WTC11 (cell line): ENCODE results near the gene PRPF6. TPM values are rescaled to one million over a fixed set of nuclear protein-coding genes. Genes with fewer than 3 reads are reported as not detected.

Source experiments
- ATAC-seq: fragments of 200-7000 bp; cut with Tn5 transposase; 2 replicates; pipeline ENCODE4 v1.10.0; 2021; ENCODE audit warnings: mild to moderate bottlenecking, moderate library complexity
- CTCF ChIA-PET: fragments of 300-600 bp; sonication (Branson Sonifier 250); formaldehyde crosslinking; loops from one replicate; lab custom pipeline; 2021; ENCODE audit warnings: antibody characterized with exemption; lab: Charles Lee
- POLR2A ChIA-PET: fragments of 350-600 bp; sonication (Branson Sonifier 250); formaldehyde crosslinking; loops from one replicate; lab custom pipeline; 2021; ENCODE audit warnings: antibody characterized with exemption; lab: Charles Lee
- DNase-seq: peaks from one replicate; pipeline ENCODE4 v3.0.0; 2021; ENCODE audit warnings: low spot score
- H3K27ac Mint-ChIP-seq: 2 replicates; pipeline ENCODE4 v1.8.0; 2021; ENCODE audit warnings: mixed read lengths
- H3K27me3 Mint-ChIP-seq: 2 replicates; pipeline ENCODE4 v1.8.0; 2021; ENCODE audit warnings: low read depth, mild to moderate bottlenecking, moderate library complexity, mixed read lengths
- H3K36me3 Mint-ChIP-seq: 2 replicates; pipeline ENCODE4 v1.8.0; 2021; ENCODE audit warnings: mixed read lengths
- H3K4me1 Mint-ChIP-seq: 2 replicates; pipeline ENCODE4 v1.8.0; 2022; ENCODE audit warnings: mixed read lengths
- H3K4me3 Mint-ChIP-seq: 2 replicates; pipeline ENCODE4 v1.8.0; 2021; ENCODE audit warnings: mild to moderate bottlenecking, moderate library complexity, mixed read lengths
- H3K9me3 Mint-ChIP-seq: 2 replicates; pipeline ENCODE4 v1.8.0; 2021; ENCODE audit warnings: mixed read lengths
- EMX1 ChIP-seq: fragments of 250-450 bp; sonication (Bioruptor Pico); IDR thresholded peaks from 2 replicates; pipeline ENCODE4 v1.8.0; 2021; ENCODE audit warnings: mild to moderate bottlenecking
- ESRRA ChIP-seq: sonication (generic); formaldehyde crosslinking; IDR thresholded peaks from 2 replicates; pipeline ENCODE4 v1.8.1; 2022; ENCODE audit warnings: mild to moderate bottlenecking, missing genetic modification reagents, borderline replicate concordance
- FOXJ3 ChIP-seq: sonication (generic); formaldehyde crosslinking; IDR thresholded peaks from 2 replicates; pipeline ENCODE4 v1.9.0; 2021; ENCODE audit warnings: missing genetic modification reagents, mild to moderate bottlenecking, borderline replicate concordance
- GRHL2 ChIP-seq: fragments of 250-450 bp; sonication (Bioruptor Pico); IDR thresholded peaks from 2 replicates; pipeline ENCODE4 v1.8.0; 2022; ENCODE audit warnings: mild to moderate bottlenecking, moderate library complexity; ENCODE audit not compliant: insufficient replicate concordance, severe bottlenecking
- HMGA2 ChIP-seq: fragments of 250-450 bp; sonication (Bioruptor Pico); IDR thresholded peaks from 2 replicates; pipeline ENCODE4 v1.4.0; 2021; ENCODE audit warnings: mild to moderate bottlenecking, moderate library complexity
- JUN ChIP-seq: sonication (generic); formaldehyde crosslinking; IDR thresholded peaks from 2 replicates; pipeline ENCODE4 v1.8.0; 2023; ENCODE audit warnings: mild to moderate bottlenecking, missing genetic modification reagents
- KAT7 ChIP-seq: sonication (generic); formaldehyde crosslinking; IDR thresholded peaks from 2 replicates; pipeline ENCODE4 v1.8.1; 2023; ENCODE audit warnings: missing genetic modification reagents, mild to moderate bottlenecking, borderline replicate concordance
- SMAD3 ChIP-seq: sonication (generic); formaldehyde crosslinking; IDR thresholded peaks from 2 replicates; pipeline ENCODE4 v1.8.0; 2022; ENCODE audit warnings: missing genetic modification reagents, mild to moderate bottlenecking, borderline replicate concordance
- SOX15 ChIP-seq: fragments of 250-450 bp; sonication (Bioruptor Pico); IDR thresholded peaks from 2 replicates; pipeline ENCODE4 v1.9.0; 2021; ENCODE audit warnings: mild to moderate bottlenecking
- TEAD4 ChIP-seq: sonication (generic); formaldehyde crosslinking; IDR thresholded peaks from 2 replicates; pipeline ENCODE4 v1.8.0; 2022; ENCODE audit warnings: mild to moderate bottlenecking, missing genetic modification reagents
- ZNF219 ChIP-seq: sonication (generic); formaldehyde crosslinking; IDR thresholded peaks from 2 replicates; pipeline ENCODE4 v1.8.0; 2023; ENCODE audit warnings: missing genetic modification reagents, mild to moderate bottlenecking, borderline replicate concordance
- ZNF396 ChIP-seq: fragments of 250-450 bp; sonication (Bioruptor Pico); IDR thresholded peaks from 2 replicates; pipeline ENCODE4 v1.8.0; 2021; ENCODE audit warnings: mild to moderate bottlenecking, moderate library complexity, borderline replicate concordance
- ZNF423 ChIP-seq: fragments of 250-450 bp; sonication (Bioruptor Pico); IDR thresholded peaks from 2 replicates; pipeline ENCODE4 v2.1.2; 2022; ENCODE audit warnings: mild to moderate bottlenecking, moderate library complexity
- total RNA-seq: library from RNA; stranded (reverse); gene quantifications from 3 replicates; pipeline ENCODE4 v1.2.3, GENCODE V29; 2021
- TF ChIP-seq, protein P1 (sequence below): sonication (generic); formaldehyde crosslinking; IDR thresholded peaks from 2 replicates; pipeline ENCODE4 v1.8.1; 2023; ENCODE audit warnings: mild to moderate bottlenecking, missing genetic modification reagents, borderline replicate concordance
- TF ChIP-seq, protein P2 (sequence below): sonication (generic); formaldehyde crosslinking; IDR thresholded peaks from 2 replicates; pipeline ENCODE4 v1.8.0; 2022; ENCODE audit warnings: mild to moderate bottlenecking, missing genetic modification reagents
- TF ChIP-seq, protein P3 (sequence below): sonication (generic); formaldehyde crosslinking; IDR thresholded peaks from 2 replicates; pipeline ENCODE4 v1.8.1; 2023; ENCODE audit warnings: mild to moderate bottlenecking, missing genetic modification reagents, moderate library complexity
- TF ChIP-seq, protein P4 (sequence below): sonication (generic); formaldehyde crosslinking; conservative IDR thresholded peaks from 2 replicates; pipeline ENCODE4 v1.8.1; 2023; ENCODE audit warnings: mild to moderate bottlenecking, low read depth, missing genetic modification reagents, moderate library complexity
- TF ChIP-seq, protein P5 (sequence below): fragments of 200-600 bp; IDR thresholded peaks from 2 replicates; pipeline ENCODE4 v1.8.0; 2022; ENCODE audit warnings: antibody characterized with exemption
- TF ChIP-seq, protein P6 (sequence below): sonication (generic); formaldehyde crosslinking; IDR thresholded peaks from 2 replicates; pipeline ENCODE4 v1.8.1; 2022; ENCODE audit warnings: mild to moderate bottlenecking, moderate library complexity, missing genetic modification reagents
- TF ChIP-seq, protein P7 (sequence below): fragments of 250-450 bp; sonication (Bioruptor Pico); IDR thresholded peaks from 2 replicates; pipeline ENCODE4 v1.9.0; 2021; ENCODE audit warnings: mild to moderate bottlenecking
- TF ChIP-seq, protein P8 (sequence below): sonication (generic); formaldehyde crosslinking; IDR thresholded peaks from 2 replicates; pipeline ENCODE4 v1.8.0; 2022; ENCODE audit warnings: mild to moderate bottlenecking, missing genetic modification reagents

Gene PRPF6
- total RNA-seq, 1 experiment from 2014 or later, result 79.4 TPM

DNA sequence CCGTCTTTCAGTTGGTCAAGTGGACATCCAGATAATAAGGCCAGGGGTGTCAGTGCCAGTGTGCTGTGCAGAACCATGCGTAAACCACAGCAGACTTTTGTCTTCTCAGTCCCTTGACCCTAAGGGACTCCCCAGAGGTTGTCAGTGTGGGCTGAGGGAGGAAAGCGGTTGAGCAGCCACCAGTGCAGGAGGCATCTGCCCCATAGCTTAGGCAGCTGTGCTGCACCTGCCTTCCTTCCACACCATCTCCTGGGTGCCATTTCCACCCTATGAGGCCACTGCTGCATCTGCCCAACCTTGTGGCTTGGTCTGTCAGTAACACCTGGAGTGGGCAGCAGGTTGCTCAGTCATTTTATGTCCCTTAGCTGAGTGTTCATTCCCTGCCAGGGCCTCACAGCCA, 26.0 kb downstream of the PRPF6 start (continued):
- TF ChIP-seq TEAD4 (CRISPR knock-in tag) (no peak), ZNF423 (CRISPR knock-in tag) (no peak), GRHL2 (CRISPR knock-in tag) (no peak), EMX1 (CRISPR knock-in tag) (no peak), JUN (CRISPR knock-in tag) (no peak), KAT7 (CRISPR knock-in tag) (no peak)
- TF ChIP-seq, protein P1, sequence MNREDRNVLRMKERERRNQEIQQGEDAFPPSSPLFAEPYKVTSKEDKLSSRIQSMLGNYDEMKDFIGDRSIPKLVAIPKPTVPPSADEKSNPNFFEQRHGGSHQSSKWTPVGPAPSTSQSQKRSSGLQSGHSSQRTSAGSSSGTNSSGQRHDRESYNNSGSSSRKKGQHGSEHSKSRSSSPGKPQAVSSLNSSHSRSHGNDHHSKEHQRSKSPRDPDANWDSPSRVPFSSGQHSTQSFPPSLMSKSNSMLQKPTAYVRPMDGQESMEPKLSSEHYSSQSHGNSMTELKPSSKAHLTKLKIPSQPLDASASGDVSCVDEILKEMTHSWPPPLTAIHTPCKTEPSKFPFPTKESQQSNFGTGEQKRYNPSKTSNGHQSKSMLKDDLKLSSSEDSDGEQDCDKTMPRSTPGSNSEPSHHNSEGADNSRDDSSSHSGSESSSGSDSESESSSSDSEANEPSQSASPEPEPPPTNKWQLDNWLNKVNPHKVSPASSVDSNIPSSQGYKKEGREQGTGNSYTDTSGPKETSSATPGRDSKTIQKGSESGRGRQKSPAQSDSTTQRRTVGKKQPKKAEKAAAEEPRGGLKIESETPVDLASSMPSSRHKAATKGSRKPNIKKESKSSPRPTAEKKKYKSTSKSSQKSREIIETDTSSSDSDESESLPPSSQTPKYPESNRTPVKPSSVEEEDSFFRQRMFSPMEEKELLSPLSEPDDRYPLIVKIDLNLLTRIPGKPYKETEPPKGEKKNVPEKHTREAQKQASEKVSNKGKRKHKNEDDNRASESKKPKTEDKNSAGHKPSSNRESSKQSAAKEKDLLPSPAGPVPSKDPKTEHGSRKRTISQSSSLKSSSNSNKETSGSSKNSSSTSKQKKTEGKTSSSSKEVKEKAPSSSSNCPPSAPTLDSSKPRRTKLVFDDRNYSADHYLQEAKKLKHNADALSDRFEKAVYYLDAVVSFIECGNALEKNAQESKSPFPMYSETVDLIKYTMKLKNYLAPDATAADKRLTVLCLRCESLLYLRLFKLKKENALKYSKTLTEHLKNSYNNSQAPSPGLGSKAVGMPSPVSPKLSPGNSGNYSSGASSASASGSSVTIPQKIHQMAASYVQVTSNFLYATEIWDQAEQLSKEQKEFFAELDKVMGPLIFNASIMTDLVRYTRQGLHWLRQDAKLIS (CRISPR knock-in tag), result no peak
- TF ChIP-seq, protein P2, sequence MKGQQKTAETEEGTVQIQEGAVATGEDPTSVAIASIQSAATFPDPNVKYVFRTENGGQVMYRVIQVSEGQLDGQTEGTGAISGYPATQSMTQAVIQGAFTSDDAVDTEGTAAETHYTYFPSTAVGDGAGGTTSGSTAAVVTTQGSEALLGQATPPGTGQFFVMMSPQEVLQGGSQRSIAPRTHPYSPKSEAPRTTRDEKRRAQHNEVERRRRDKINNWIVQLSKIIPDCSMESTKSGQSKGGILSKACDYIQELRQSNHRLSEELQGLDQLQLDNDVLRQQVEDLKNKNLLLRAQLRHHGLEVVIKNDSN, result no peak
- TF ChIP-seq, protein P3, sequence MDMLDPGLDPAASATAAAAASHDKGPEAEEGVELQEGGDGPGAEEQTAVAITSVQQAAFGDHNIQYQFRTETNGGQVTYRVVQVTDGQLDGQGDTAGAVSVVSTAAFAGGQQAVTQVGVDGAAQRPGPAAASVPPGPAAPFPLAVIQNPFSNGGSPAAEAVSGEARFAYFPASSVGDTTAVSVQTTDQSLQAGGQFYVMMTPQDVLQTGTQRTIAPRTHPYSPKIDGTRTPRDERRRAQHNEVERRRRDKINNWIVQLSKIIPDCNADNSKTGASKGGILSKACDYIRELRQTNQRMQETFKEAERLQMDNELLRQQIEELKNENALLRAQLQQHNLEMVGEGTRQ (CRISPR knock-in tag), result no peak
- TF ChIP-seq, protein P4, sequence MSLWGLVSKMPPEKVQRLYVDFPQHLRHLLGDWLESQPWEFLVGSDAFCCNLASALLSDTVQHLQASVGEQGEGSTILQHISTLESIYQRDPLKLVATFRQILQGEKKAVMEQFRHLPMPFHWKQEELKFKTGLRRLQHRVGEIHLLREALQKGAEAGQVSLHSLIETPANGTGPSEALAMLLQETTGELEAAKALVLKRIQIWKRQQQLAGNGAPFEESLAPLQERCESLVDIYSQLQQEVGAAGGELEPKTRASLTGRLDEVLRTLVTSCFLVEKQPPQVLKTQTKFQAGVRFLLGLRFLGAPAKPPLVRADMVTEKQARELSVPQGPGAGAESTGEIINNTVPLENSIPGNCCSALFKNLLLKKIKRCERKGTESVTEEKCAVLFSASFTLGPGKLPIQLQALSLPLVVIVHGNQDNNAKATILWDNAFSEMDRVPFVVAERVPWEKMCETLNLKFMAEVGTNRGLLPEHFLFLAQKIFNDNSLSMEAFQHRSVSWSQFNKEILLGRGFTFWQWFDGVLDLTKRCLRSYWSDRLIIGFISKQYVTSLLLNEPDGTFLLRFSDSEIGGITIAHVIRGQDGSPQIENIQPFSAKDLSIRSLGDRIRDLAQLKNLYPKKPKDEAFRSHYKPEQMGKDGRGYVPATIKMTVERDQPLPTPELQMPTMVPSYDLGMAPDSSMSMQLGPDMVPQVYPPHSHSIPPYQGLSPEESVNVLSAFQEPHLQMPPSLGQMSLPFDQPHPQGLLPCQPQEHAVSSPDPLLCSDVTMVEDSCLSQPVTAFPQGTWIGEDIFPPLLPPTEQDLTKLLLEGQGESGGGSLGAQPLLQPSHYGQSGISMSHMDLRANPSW (CRISPR knock-in tag), result no peak
- TF ChIP-seq, protein P5, sequence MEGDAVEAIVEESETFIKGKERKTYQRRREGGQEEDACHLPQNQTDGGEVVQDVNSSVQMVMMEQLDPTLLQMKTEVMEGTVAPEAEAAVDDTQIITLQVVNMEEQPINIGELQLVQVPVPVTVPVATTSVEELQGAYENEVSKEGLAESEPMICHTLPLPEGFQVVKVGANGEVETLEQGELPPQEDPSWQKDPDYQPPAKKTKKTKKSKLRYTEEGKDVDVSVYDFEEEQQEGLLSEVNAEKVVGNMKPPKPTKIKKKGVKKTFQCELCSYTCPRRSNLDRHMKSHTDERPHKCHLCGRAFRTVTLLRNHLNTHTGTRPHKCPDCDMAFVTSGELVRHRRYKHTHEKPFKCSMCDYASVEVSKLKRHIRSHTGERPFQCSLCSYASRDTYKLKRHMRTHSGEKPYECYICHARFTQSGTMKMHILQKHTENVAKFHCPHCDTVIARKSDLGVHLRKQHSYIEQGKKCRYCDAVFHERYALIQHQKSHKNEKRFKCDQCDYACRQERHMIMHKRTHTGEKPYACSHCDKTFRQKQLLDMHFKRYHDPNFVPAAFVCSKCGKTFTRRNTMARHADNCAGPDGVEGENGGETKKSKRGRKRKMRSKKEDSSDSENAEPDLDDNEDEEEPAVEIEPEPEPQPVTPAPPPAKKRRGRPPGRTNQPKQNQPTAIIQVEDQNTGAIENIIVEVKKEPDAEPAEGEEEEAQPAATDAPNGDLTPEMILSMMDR, result no peak
- TF ChIP-seq, all 79 proteins: peak for 0

DNA sequence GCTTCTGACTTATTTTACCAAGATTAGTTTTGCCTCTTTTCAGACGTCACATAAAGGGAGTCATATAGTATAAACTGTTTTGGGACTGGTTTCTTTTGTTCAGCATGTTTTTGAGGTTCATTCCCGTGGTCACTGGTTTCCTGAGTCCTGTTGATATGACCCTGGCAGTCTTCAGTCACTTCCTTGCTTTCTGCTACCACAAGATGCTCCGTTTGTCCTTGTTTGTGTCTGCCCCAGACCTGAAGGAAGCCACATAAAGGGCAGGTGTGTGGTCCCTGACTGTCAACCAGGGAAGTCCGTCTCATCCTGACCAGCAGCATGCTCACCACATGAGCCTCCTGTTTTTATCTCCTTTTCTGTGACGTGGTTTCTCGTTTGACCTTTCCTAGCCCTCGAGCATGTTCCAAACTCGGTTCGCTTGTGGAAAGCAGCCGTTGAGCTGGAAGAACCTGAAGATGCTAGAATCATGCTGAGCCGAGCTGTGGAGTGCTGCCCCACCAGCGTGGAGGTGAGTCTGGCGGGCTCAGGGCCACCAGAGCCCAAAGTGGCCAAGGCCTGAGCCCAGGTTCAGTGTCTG, 29.0 kb downstream of the PRPF6 start:
- no peak overlapping the region; the same call in 1 of the 2 replicates for H3K27ac Mint-ChIP-seq
- DNase-seq (no peak), ATAC-seq (no peak)
- no peaks in the 10 kb centered on the region for H3K27me3 Mint-ChIP-seq
- no peaks in the 10 kb centered on the region for H3K4me1 Mint-ChIP-seq
- no peak overlapping the region for H3K4me3 Mint-ChIP-seq
- peaks cover 47% of the 10 kb centered on the region for H3K36me3 Mint-ChIP-seq
- peaks cover 9% of the 10 kb centered on the region for H3K9me3 Mint-ChIP-seq
- ChIA-PET CTCF (no interaction called here), POLR2A (no interaction called here)
- TF ChIP-seq, protein P5, result no peak
- TF ChIP-seq ZNF219 (CRISPR knock-in tag), result no peak
- no peak for TF ChIP-seq HMGA2 (CRISPR knock-in tag)
- TF ChIP-seq, protein P6, sequence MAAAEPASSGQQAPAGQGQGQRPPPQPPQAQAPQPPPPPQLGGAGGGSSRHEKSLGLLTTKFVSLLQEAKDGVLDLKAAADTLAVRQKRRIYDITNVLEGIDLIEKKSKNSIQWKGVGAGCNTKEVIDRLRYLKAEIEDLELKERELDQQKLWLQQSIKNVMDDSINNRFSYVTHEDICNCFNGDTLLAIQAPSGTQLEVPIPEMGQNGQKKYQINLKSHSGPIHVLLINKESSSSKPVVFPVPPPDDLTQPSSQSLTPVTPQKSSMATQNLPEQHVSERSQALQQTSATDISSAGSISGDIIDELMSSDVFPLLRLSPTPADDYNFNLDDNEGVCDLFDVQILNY (CRISPR knock-in tag), result no peak
- no peak for TF ChIP-seq SOX15 (CRISPR knock-in tag)
- TF ChIP-seq, protein P7, sequence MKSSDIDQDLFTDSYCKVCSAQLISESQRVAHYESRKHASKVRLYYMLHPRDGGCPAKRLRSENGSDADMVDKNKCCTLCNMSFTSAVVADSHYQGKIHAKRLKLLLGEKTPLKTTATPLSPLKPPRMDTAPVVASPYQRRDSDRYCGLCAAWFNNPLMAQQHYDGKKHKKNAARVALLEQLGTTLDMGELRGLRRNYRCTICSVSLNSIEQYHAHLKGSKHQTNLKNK (CRISPR knock-in tag), result no peak
- no peak for TF ChIP-seq ESRRA
- no peak for TF ChIP-seq SMAD3 (CRISPR knock-in tag)
- TF ChIP-seq ZNF396 (CRISPR knock-in tag), result no peak
- TF ChIP-seq, protein P8, sequence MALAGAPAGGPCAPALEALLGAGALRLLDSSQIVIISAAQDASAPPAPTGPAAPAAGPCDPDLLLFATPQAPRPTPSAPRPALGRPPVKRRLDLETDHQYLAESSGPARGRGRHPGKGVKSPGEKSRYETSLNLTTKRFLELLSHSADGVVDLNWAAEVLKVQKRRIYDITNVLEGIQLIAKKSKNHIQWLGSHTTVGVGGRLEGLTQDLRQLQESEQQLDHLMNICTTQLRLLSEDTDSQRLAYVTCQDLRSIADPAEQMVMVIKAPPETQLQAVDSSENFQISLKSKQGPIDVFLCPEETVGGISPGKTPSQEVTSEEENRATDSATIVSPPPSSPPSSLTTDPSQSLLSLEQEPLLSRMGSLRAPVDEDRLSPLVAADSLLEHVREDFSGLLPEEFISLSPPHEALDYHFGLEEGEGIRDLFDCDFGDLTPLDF (CRISPR knock-in tag), result no peak
- no peak for TF ChIP-seq FOXJ3
